SH-SY5Y (cell line): ENCODE data around the gene HSPG2.

ENCODE experiments used
- GATA2 ChIP-seq: IDR thresholded peaks from 2 replicates; pipeline ENCODE4 v1.6.1; 2011; ENCODE audit warnings: mild to moderate bottlenecking, low read depth, low read length
- GATA3 ChIP-seq: IDR thresholded peaks from 2 replicates; pipeline ENCODE4 v1.6.1; 2011; ENCODE audit warnings: low read depth, mild to moderate bottlenecking, low read length, moderate library complexity

DNA sequence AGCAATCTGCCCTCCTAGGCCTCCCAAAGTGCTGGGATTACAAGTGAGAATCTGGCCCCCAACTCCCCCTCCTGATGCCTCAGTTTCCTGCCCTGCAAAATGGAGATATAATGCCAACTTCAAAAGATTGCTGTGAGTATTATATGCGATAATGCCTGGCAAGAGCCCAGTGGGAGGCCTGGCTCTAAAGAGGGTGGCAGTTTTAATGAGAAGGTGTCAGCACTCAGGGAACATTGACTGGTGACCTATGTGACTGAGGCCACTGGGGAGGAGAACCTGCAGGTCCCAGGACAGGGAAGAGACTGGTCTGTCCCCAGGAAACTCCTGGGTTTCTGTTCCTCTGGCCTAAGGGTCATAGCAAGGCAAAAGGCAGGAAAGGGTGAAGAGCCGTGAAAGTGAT lies 11.0 kb downstream of the HSPG2 start:
- TF ChIP-seq GATA2 (no peak), GATA3 (no peak)
